HFF-Myc (cell line): ENCODE measurements around the gene IZUMO1.

ENCODE experiments used
- DNase-seq: peaks from one replicate; pipeline ENCODE4 v3.0.0-alpha.2; 2011; ENCODE audit warnings: low read depth; ENCODE audit errors: extremely low read depth
- H3K4me3 ChIP-seq: replicated peaks from 2 replicates; pipeline ENCODE4 v1.5.1; 2011; ENCODE audit warnings: low read depth, mild to moderate bottlenecking, control low read depth, low read length
- TF ChIP-seq, protein P1 (sequence below): IDR thresholded peaks from 2 replicates; pipeline ENCODE4 v1.5.1; 2012; ENCODE audit warnings: mild to moderate bottlenecking, low read depth, low read length, control low read depth; ENCODE audit errors: missing control alignments

Gene IZUMO1

DNA sequence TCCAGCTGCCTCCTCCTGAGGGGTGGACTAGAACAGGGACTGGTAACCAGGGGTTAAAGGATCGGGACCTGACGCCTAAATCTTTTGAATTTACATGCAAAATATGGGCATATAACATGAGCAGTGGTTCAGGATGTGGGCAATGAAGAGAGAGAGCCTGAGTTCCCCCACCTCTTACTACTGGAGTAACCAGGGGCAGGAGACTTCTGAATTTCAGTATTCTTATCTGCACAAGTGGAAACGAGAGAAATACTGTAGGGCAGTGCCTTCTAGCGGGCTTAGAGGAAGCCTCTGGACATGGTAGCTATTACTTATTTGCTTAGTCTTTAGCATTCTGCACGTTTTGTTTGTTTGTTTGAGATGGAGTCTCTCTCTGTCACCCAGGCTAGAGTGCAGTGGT lies 37.8 kb upstream of the IZUMO1 start:
- DNase-seq: no peak
- TF ChIP-seq, protein P1, sequence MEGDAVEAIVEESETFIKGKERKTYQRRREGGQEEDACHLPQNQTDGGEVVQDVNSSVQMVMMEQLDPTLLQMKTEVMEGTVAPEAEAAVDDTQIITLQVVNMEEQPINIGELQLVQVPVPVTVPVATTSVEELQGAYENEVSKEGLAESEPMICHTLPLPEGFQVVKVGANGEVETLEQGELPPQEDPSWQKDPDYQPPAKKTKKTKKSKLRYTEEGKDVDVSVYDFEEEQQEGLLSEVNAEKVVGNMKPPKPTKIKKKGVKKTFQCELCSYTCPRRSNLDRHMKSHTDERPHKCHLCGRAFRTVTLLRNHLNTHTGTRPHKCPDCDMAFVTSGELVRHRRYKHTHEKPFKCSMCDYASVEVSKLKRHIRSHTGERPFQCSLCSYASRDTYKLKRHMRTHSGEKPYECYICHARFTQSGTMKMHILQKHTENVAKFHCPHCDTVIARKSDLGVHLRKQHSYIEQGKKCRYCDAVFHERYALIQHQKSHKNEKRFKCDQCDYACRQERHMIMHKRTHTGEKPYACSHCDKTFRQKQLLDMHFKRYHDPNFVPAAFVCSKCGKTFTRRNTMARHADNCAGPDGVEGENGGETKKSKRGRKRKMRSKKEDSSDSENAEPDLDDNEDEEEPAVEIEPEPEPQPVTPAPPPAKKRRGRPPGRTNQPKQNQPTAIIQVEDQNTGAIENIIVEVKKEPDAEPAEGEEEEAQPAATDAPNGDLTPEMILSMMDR: no peak
- no peak overlapping the region for H3K4me3 ChIP-seq

DNA sequence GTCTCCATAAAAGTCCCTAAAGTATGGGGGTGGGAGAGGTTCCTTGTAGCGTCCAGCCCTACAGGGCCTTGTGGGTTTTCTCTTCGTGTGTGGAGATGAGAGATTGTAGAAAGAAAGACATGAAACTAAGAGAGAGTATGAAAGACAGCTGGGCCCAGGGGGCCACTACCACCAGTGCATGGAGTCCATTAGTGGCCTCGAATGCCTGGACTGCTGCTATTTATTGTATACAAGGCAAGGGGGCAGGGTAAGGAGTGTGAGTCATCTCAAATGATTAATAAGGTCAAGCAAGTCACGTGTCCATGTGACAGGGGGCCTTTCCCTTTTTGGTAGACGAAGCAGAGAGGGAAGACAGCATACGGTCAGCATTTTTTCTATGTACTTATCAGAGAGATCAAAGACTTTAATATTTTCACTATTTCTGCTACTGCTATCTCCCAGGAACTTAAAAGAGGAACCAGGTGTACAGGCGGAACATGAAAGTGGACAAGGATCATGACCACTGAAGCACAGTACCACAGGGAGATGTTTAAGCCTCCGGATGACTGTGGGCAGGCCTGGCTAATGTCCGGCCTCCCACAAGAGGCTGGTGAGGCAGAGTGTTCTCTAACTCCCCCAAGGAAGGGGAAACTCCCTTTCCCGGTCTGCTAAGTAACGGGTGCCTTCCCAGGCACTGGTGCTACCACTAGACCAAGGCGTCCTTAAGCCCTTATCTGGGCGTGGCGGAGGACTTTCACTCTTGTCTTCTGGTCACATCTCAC lies 34.1 kb upstream of the IZUMO1 start:
- H3K4me3 ChIP-seq: no peak overlapping the region
- TF ChIP-seq, protein P1: no peak
- DNase-seq: no peak

DNA sequence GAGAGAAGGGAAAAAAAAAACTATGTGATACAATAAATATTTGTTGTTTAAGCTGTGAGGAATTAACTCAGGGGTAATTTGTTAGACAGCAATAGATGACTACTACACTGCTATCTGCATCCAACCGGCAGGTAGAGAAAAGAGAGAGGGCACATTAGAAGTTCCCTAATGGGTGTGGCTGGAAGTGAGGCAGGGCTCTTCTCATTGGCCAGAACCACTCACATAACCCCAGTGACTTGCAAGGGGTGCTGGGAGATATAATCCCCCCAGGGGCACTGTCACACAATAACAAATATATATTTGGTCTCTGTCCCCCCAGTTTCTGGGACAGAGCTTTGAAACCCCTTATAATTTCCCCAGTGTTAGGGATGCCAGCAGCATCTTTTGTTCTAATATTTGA lies 32.9 kb upstream of the IZUMO1 start:
- no peak for DNase-seq
- H3K4me3 ChIP-seq: no peak overlapping the region

GRCh38 chr19:48777720-48778119 lies 31.0 kb upstream of the IZUMO1 start:
- DNase-seq: no peak
- TF ChIP-seq, protein P1: no peak

More for the DNA sequence above, 32.9 kb upstream of the IZUMO1 start:
- TF ChIP-seq, protein P1: no peak

DNA sequence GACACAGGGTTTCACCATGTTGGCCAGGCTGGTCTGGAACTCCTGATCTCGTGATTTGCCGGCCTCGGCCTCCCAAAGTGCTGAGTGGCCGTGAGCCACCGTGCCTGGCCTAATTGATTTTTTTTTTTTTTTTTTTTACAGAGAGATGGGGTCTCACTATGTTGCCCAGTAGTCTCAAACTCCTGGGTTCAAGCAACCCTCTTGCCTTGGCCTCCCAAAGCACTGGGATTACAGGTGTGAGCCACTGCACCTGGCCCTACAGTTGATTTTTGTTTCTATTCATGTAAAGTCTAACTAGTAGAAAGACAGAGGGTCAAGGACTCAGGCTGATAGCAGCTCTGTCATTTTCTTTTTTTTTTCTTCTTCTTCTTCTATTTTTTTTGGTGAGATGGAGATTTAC lies 30.4 kb upstream of the IZUMO1 start:
- DNase-seq: no peak
- TF ChIP-seq, protein P1: no peak
- H3K4me3 ChIP-seq: no peak overlapping the region

More at GRCh38 chr19:48777720-48778119, 31.0 kb upstream of the IZUMO1 start:
- H3K4me3 ChIP-seq: no peak overlapping the region

DNA sequence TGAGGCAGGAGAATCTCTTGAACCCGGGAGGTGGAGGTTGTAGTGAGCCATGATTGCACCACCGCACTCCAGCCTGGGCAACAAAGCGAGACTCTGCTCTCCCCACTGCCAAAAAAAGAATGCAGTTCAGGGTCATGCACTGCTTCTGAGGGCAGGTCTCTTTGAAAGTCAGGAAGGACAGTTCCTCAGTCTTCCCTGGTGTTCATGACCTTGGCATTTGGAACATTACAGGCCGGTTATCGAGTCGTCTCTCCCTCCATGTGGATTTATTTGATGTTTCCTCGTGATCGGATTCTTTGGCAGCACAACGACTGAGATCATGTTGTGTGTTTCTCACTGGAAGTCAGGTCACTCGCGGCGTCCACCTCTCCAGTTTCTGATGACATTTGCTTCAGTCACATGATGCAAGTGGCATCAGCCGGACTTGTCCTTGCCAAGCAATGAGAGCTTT lies 25.8 kb upstream of the IZUMO1 start:
- H3K4me3 ChIP-seq: no peak overlapping the region
- no peak for DNase-seq
- TF ChIP-seq, protein P1: no peak
